Activated CD4-positive, alpha-beta T cell treated with anti-CD3 and anti-CD28 coated beads, Interleukin-2, amount 50 U/mL, for 16 hours (primary cell): ENCODE measurements around the gene RIMS1.
A peak's percentile ranks its signal among the peaks of the same experiment; 100 is the strongest.

Experiments
- DNase-seq: peaks from one replicate; pipeline ENCODE4 v3.0.0-alpha.2; 2020

RIMS1 gene

DNA sequence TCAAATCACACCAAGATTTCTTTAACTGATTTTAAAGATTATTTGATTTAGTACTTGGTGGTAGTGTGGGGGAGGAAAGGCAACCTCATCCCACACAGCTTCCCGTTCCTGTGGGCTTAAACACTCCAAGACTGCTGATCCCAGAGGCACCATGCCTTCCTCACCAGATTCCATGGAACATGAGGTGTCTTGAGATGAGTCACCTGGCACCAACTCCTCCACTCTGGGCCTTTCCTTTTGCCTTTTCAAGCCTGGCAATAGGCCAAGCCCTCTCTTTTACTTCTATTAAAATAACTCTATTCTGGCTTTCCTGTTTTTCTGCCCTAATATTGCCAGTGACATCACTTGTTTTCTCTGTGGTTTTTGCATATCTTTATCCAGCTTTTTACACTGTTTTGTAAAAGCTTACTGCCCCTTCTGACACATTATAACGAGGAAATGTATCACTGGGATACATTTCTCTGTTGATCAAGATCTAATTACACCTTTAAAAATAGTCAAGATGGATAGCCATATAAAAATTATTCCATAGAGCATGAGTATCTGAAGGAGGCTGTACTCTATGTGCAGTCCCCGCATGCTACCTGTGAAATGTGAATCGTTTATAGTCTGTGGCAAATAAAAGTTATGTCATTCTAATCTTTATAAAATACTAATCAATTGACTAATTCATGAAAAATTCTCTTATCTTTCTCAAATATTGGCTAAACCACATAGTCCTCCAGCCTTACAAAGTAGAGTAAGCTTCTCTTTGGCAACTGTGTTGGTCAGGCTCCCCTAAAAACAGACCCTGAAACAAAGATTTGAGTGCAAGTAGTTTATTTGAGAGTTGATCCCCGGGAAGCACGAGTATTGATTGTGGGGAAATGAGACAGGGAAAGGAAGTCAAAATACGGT lies 477.7 kb downstream of the RIMS1 start:
- DNase-seq, result no peak

DNA sequence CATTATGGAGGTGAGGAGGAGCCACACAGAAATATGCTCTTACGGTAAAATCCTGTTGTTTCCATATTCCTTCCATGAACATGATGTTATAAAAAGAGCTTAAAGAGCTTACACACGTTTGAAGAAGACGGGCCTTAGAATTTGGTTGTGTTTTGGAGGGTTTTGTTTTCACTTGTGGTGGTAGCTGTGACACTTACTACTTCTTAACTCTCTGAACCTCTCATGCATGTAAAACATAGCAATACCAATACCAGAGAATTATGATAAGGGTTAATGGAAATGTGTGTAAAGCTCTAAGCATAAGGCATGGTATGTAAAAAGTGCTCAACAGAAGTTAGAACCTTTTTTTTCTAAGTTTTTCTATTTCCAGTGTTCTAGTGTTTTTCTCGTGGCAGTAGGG lies 479.4 kb downstream of the RIMS1 start:
- DNase-seq, result no peak

DNA sequence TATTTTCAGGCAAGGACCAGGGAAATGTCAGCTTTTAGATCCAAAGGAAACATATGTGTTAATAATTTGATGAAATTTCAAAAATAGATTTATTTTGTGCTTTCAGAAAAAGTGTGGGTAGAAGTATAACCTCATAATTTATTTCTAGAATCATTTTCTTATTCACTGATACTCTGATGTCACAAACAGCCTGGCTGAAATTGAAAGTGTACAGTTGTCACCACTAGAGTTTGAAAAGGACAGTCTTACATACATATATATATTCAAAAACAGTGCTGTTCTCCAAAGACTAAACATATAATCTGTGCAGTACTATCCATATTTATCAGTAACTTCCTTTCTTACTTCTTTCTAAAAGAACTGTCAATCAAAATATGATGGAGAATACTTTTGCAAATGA lies 481.1 kb downstream of the RIMS1 start:
- no peak for DNase-seq

DNA sequence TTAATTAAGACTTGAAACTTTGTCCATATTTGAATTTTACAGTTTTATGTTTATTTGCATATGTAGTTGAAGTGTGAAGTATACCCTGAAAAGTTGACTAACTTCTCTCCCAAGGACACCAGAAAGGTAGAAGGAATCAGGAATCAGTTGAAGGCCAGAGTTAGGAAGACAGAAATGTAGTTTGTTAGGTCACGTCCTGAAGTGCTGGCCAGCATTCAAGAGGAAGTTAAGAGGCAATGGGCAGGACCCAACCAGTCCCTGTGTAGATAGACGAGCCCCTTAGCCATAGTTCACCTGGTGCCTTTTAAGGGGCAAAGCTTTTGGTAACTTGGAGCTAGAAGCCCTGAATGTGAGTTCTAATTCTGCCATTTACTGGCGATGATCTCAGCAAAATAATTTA lies 485.1 kb downstream of the RIMS1 start:
- no peak for DNase-seq

DNA sequence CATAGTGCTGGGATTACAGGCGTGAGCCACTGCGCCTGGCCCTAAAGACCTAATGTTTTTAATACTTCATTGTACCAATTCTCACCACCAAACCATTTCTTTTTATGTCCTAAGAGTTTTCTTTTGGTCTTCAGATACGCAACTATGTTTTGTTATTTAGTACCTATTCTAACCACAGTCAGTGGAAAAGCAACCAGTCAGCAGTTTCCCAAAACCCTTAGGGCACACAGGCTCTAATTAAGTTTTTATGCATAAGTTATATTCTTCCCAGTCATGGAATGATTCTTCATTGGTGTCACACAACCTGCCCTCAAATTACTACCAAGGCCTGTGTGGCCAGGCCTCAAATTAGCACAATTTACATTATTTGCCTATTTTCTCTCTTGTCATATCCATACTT lies 487.8 kb downstream of the RIMS1 start:
- no peak for DNase-seq

DNA sequence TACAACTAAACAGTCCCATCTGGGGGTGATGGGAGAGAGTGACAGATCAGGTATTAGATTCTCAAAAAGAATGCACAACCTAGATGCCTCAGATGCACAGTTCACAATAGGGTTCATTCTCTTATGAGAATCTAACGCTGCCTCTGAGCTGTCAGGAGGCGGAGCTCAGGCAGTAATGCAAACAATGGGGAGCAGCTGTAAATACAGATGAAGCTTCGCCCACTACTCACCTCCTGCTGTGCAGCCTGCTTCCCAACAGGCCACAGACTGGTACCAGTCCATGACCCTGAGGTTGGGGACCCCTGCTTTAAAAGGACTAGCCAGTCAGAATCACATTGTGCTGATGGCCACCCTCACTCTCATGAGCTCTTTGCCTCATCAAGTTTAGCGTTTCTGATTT lies 488.5 kb downstream of the RIMS1 start:
- no peak for DNase-seq

DNA sequence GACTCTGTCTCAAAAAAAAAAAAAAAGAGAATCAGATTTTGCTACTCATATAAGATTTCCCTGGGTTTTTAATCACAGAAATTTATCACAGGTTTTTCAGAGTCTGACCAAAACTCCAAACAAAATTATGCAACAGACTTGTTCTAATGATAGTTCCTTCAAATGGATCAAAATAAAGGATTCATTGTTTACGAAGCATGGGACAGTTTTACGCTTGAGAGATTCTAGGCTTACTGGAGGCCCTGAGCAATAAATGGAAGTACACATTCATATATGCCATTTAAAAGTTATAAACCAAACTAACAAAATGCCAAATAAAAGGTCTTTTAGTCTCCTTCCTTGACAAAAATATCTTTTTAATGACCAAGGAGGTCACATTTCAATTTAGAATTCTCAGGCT lies 490.4 kb downstream of the RIMS1 start:
- DNase-seq, result no peak

DNA sequence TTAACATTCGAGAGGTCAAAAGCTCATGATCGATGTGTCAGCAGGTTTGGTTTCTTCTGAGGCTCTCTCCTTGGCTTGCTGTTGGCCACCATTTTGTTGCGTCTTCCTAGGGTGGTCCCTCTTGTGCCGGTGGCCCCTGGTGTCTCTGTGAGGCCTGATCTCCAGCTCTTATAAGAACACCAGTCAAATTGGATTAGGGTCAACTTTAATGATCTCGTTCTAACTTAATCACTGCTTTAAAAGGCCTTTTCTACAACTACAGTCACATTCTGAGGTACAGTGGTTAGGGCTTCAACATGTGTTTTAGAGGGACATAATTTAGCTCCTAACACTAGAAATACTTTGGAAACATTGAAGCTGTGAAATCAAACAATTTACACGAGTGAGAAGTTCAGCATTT lies 494.7 kb downstream of the RIMS1 start:
- DNase-seq, result no peak

DNA sequence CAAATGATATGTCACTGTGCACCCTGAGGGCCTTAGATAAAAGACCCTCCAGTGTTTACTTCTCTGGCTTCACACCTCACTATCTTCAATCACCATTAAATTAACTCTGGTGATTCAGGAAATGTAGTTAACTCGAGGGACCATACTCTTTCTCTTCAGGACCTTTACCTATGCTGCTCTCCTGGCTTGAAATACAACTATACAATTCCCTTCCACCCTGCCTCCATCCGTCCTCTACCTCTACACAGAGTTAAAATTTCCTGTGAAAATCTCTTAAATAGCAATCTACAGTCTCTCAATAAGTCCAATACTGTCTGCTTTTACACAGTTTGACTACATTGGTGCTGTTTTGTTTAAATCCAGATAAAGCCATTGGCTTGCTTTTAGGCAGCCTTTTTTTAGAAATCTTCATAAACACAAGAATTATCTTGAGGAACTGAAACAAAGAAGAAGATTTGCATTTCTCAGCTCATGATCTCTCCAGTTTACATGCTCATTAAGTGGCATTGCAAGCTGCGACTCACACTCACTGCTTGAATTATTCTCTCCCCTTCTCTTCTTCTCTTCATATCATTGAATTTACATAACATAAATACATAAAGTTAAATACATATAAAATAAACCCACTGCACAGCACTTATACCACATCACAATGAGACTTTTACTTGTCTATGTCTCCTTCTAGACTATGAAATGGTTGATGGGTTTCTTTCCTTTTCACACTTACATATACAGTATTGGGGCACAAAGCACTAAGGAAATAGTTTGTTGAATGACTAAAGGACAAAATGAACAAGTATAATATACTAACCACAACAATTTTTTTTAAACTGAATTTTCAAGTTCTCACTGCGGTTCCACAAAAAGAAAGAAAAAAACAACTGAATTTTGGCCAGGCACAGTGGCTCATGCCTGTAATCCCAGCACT lies 496.5 kb downstream of the RIMS1 start:
- DNase-seq, result no peak

DNA sequence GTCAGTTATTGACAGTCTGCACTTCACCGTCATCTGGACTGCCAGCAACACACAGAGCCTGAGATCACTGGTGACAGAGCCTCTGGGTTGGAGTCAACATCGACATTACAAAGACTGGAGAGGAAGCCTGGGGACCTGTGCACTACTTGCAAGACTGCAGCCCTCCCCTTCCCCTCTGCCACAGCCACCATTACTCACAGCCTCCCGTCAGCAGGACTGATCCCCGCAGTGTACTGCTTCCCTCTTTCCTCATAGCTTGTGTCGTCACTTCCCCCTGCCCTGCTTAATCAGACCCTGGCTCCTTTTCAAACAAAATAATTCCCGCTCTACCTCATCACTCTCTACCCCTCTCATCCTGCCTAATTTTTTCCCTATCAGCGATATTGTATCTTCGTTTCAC lies 500.0 kb downstream of the RIMS1 start:
- no peak for DNase-seq

DNA sequence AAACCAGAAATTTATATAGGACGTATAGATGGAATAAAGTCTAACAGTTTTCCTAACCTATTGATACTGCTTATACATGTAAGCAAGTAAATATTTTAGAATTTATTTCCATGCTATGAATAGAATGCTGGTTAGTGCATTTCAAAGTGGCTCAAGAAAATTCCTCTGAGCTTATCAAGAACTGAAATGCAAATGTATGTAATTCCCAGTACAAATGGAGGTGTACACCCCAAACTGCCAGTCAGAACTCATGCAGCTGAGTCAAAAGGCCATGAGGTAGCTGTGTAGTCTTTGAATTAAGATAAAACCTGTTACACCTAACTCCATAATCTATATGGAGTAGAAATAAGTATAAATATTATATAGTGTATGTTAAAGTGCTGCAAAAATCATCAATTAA lies 503.3 kb downstream of the RIMS1 start:
- no peak for DNase-seq

DNA sequence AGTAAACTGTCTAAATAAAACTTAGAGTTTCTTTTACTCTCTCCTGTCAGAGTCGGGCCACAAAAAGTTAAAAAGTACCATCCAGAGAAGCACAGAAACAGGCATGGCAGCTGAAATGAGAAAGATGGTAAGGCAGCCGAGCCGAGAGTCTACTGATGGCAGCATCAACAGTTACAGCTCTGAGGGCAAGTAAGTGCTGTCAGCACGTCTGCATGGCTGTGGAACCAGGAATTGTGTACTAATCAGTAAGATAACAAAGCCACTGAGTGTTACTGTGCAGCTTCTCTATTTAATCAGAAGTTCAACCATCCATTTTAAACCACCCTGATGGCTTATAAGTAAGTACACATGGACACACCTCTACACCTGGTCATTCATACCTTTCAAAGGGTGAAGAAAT lies 504.2 kb downstream of the RIMS1 start:
- DNase-seq, result no peak

DNA sequence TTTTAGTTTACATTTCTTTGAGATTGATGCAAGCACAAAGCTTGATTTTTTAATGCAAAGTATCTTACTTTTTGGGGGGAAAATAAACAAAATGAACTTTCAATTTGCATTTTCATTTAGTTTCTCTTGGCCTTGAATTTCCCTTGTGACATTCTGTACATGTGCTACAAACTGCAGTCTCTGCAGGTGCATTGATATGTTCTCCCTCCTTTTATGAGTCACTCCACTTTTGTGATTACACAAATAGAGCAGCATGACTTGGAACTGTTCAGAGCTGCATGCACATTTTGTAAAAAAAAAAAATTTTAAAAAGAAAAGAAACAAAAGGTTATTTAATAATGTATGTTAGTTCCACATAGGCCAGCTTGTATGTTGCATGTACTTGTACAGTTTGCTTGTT lies 515.5 kb downstream of the RIMS1 start:
- no peak for DNase-seq

DNA sequence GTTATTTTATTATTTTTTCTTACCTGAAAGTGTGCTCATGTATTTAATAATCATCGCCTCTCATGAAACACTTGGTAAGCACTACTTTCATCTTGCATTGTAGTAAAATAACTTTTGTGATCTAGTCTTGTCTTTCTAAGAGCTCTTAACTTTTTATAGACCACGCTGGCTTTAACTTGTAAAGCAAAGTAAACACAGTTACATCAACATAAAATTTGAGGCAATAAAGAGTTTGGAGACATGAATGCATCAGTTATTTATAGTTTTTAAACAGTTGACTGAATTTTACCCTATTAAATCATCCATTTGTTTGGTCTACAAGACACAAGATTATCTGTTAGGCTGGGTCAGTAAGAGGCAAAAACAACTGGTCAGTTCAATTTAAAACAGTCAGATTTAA lies 517.1 kb downstream of the RIMS1 start:
- DNase-seq, result no peak

DNA sequence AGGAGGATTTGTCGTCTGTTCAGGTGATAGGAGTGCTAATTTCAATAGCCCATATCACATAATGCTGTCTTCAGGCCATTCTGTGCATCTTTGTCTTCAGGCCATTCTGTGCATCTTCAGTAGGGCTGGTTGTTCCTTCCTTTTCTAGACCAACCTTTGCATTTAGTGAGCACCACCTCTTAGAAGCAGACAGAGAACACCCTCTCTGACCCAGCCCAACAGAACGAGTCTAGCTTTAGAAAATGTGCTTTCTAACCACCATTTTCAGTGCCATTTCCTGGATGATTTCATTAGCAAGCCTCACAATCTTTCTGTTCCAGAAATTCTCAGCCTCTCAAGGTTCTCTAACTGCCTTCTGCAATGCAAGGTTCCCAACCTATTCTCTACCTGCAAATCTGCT lies 520.2 kb downstream of the RIMS1 start:
- DNase-seq, result no peak

DNA sequence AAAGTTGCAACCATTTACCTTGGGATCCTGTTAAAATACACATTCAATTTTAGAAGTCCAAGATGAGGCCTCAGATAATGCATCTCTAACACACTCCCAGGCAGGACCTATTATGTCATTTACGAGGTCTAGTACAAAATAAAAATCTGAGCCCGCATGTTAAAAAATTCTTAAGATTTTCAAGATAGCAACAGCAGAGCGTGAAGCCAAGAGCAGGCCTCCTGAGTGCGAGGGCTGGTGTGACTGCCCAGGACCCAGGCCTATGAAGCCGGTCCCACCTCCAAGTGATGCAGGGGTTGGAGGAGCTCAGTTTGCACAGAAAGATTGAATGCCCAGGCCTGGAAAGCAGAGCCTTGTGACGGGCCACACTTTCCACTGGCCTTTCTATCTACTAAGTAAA lies 524.4 kb downstream of the RIMS1 start:
- no peak for DNase-seq

DNA sequence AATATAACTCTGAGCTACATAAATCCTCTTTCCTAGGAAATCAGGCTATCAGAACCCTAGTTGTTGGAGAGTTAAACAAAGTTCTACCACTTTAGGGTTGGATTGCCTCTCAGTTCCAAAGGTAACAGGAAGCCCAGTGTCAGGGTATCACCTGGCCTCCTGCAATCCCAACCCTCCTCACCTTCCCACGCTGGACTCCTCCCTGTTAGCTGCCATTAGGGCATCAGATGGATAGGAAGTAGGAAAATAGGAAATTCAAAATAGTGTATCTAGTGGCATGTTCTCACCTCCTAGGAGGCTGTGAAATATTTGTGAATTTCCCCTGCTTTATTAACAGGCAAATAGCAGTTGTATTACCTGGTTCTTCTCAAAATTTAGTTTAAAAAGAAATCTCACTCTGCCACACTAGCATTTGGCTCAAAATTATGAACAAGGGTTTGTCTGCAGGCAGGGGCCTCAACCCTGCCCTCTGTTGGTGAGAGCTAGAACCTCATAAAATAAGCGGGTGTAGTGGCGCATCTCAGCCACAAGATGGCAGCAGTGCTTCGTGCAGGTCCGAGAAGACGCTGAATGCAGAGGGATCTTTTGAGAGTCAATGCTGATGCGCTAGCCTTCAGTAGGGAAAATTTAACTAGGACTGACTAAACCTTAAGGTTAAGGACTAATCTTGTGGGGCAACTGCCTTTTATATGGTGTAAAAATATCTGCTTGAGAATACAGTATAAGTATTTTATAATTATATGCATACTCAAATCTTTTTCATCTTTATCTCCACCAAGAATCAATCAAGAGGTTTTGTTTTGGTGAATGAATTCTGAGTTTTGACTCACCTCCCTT lies 525.7 kb downstream of the RIMS1 start:
- DNase-seq, result peak; percentile 82

DNA sequence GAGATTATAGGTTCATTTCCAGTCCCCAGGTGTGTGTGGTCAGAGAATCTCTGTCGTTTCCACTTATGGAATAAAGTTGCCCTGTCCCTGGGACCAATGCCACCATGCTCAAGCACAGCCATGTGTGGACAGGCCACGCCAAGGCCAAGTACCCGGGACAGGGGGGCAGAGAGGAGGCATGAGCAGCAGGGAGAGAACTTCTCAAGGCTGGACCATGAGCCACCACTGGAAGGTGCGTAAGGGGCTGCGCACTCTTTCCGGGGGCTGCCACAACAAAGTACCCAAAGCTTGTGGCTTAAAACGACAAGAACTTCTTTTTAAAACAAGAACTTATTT lies 526.3 kb downstream of the RIMS1 start:
- DNase-seq, result no peak

DNA sequence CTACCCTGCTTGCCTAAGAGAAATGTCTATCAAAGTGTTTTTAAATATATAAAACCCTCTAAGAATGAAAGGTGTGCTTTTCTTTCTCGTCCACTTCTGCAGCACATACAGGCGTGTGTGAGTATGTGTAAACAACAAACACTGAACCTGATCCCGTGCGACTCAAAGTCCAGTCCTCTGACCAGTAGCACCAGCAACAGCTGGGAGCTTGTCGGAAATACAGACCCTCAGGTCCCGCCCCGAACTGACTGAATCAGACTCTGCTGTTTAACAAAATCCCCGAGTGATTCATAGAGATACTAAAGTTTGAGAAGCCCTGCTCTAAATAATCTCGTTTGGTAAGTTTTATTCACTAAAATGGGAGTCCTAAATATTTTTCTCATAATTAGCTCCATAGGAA lies 527.5 kb downstream of the RIMS1 start:
- DNase-seq, result no peak

DNA sequence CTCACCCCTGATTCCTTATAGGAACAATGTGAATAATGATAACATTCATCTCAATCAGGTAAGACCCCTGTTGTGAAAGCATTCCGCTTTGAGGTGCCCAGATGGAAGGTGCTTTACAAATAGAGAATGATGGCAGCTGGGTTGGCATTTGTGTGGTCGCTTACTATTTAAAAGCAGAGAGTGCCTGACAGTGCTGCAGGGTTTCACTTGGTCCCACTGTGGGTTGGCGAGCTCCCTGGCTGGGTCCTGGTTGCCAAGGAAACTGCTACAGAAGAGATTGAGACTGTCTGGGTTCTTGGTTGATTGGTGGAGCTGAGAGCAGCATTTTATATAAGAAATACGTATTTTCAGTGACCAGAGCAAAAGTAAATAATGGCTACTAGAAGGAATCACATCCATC lies 528.3 kb downstream of the RIMS1 start:
- DNase-seq, result no peak

DNA sequence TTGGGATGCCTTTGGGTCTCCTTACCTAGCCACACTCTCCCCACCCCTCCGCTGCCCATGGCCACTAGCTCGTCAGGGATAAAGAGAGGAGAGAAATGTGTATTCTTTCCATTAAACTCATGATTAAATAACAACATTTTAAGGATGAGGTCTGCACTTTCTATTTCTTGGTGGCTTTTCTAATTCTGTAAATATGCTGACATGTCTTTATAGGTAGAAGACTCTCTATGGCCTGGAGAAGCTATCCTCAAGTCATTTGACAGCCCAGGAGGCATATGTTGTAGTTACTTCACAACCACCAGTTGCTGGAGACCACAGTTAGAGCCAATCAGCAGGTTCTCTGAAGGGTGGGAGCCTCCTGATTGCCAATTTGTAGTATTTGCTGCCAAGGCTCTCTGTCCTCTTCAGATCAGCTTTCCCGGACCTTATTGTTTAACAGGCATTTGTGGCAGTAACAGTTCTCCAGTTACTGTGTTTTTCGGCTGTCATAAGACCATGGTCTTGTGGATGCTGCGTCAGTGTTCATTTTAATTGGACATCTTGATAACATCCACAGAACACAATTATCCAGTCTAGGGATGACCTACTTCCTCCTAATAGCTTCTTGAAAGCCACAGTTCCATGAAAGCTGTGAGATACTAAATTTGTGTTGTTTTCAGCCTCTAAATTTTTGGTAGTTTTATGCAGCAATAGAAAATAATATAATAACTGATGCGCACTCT lies 530.6 kb downstream of the RIMS1 start:
- no peak for DNase-seq

DNA sequence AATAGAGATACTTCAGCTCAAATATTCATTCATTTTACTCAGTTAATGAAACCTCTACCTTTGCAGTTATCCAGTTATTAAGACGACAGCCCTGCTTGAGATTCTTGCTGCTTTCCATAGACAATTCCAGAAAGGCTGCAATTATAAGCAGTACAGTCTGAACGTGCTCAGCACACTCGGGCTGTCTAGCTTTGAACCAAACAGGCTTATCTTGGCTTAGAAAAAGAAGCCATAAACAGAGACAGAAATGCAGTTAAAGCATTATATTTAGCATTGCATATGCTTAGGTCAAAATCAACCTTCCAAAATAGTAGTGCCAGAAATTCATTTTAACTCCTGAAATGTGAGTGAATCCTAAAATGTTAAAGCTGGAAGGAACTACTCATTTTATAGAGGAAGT lies 531.4 kb downstream of the RIMS1 start:
- DNase-seq, result no peak

DNA sequence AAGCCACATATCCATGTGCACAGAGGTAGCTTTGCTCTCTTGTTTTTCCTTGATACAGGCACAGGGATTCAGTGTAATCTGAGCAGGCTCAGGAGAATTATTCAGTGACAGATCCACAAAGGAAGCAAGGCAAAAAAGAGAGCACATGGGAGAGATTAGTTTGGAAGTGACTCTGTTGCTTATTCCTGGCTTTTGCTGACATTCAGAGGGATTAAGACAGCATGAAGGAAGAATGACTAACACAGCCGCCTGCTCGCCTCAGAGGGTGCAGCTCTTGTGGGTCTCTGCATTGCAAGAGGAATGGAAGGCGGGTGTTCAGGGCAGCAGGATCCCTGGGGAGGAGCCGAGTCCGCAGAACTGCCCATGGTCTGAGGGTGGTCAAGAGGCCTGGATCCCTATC lies 532.1 kb downstream of the RIMS1 start:
- DNase-seq, result no peak
